ENCODE measurements around the gene NLGN3. TPM values are rescaled to one million over a fixed set of nuclear protein-coding genes. Genes with fewer than 3 reads are reported as not detected.

The NLGN3 gene
- total RNA-seq, 1 experiment from 2014 or later, result 0.28 TPM

DNA sequence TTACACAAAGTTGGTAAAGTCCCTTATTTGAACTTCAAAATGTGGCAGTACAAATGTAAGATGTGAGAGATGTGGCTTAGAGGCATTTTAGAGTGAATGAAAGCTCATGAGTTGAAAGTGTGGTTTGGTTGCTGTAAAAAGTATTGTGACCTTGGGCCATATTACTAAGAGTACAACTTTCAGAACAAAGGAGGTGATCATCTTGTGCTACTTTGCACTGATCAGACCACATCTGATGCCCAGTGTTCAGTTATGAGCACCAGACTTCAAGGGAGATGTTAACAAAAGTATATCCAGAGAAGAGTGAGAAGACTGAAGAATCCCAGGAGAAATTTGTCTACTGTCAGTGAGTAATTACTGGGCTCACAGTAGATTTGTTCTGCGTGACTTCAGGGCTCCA is 30.2 kb downstream of the NLGN3 start:
- POLR2A ChIA-PET, result no interaction called here
- no peak for ATAC-seq
- H3K27me3 ChIP-seq (ENCODE audit: control insufficient read depth, insufficient read depth, low read length), result no peaks in the 10 kb centered on the region
- H3K9me3 ChIP-seq (ENCODE audit: control insufficient read depth, insufficient read depth, low read depth, low read length), result no peaks in the 10 kb centered on the region
- no peak for DNase-seq (ENCODE audit: low read depth, low spot score)
- no TSS peak for BruUV-seq (replicated peaks)
- no peak overlapping the region for H3K27ac ChIP-seq (ENCODE audit: low read length)
- intact Hi-C loops (cut with micrococcal nuclease; ENCODE audit: unreplicated experiment), result loop anchor here (5.0 kb wide), 1 partner anchor 77 kb away; the partner anchor contains the start of gene FOXO4
- no peak overlapping the region for H3K4me3 ChIP-seq (ENCODE audit: low read depth in 2 of 2, low read length in 2 of 2)
- H3K36me3 ChIP-seq (ENCODE audit: control insufficient read depth, insufficient read depth, low read length), result no peaks in the 10 kb centered on the region
- H3K4me1 ChIP-seq (ENCODE audit: control insufficient read depth, insufficient read depth, low read length), result no peaks in the 10 kb centered on the region
- TF ChIP-seq TCF7L2 (IDR thresholded peaks at IDR 0.05; ENCODE audit: low read depth, low read length) (no peak), POLR2AphosphoS5 (IDR thresholded peaks at IDR 0.05; ENCODE audit: low read depth, low read length) (no peak), SIN3A (IDR thresholded peaks at IDR 0.05; ENCODE audit: borderline replicate concordance, insufficient read depth, low read depth, low read length) (no peak)
- TF ChIP-seq, protein P1, sequence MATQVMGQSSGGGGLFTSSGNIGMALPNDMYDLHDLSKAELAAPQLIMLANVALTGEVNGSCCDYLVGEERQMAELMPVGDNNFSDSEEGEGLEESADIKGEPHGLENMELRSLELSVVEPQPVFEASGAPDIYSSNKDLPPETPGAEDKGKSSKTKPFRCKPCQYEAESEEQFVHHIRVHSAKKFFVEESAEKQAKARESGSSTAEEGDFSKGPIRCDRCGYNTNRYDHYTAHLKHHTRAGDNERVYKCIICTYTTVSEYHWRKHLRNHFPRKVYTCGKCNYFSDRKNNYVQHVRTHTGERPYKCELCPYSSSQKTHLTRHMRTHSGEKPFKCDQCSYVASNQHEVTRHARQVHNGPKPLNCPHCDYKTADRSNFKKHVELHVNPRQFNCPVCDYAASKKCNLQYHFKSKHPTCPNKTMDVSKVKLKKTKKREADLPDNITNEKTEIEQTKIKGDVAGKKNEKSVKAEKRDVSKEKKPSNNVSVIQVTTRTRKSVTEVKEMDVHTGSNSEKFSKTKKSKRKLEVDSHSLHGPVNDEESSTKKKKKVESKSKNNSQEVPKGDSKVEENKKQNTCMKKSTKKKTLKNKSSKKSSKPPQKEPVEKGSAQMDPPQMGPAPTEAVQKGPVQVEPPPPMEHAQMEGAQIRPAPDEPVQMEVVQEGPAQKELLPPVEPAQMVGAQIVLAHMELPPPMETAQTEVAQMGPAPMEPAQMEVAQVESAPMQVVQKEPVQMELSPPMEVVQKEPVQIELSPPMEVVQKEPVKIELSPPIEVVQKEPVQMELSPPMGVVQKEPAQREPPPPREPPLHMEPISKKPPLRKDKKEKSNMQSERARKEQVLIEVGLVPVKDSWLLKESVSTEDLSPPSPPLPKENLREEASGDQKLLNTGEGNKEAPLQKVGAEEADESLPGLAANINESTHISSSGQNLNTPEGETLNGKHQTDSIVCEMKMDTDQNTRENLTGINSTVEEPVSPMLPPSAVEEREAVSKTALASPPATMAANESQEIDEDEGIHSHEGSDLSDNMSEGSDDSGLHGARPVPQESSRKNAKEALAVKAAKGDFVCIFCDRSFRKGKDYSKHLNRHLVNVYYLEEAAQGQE (IDR thresholded peaks at IDR 0.05; ENCODE audit: insufficient read depth in 1 of 2, low read depth in 2 of 2, low read length in 1 of 2), result no peak
- TF ChIP-seq, protein P2, sequence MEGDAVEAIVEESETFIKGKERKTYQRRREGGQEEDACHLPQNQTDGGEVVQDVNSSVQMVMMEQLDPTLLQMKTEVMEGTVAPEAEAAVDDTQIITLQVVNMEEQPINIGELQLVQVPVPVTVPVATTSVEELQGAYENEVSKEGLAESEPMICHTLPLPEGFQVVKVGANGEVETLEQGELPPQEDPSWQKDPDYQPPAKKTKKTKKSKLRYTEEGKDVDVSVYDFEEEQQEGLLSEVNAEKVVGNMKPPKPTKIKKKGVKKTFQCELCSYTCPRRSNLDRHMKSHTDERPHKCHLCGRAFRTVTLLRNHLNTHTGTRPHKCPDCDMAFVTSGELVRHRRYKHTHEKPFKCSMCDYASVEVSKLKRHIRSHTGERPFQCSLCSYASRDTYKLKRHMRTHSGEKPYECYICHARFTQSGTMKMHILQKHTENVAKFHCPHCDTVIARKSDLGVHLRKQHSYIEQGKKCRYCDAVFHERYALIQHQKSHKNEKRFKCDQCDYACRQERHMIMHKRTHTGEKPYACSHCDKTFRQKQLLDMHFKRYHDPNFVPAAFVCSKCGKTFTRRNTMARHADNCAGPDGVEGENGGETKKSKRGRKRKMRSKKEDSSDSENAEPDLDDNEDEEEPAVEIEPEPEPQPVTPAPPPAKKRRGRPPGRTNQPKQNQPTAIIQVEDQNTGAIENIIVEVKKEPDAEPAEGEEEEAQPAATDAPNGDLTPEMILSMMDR (IDR thresholded peaks at IDR 0.05), result no peak
- CTCF ChIA-PET, result no interaction called here
- in situ Hi-C loops (cut with HindIII; ENCODE audit: low pct_unique_long_range_greater_than_20kb, low sequenced_read_pairs), result no loop called here

DNA sequence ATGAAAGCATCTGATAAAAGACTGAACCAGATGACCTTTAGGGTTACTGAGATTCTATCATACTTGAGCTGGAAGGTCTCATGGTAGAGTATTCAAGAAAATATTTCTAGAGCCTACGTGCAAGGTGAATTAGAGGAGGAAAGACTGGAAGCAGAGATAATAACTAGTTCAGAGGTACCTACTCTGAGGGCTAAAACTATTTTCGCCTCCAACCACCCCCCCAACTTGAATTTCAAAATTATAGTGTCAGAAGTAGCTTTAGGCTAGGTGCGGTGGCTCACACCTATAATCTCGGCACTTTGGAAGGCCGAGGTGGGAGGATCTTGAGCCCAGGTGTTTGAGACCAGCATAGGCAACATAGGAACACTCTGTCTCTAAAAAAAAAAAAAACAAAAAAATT is 30.9 kb downstream of the NLGN3 start:
- Histone ChIP-seq H3K4me3 (ENCODE audit: low read depth in 2 of 2, low read length in 2 of 2) (no peak overlapping the region), H3K27me3 (ENCODE audit: control insufficient read depth, insufficient read depth, low read length) (no peaks in the 10 kb centered on the region), H3K27ac (ENCODE audit: low read length) (no peak overlapping the region), H3K4me1 (ENCODE audit: control insufficient read depth, insufficient read depth, low read length) (no peaks in the 10 kb centered on the region), H3K36me3 (ENCODE audit: control insufficient read depth, insufficient read depth, low read length) (no peaks in the 10 kb centered on the region), H3K9me3 (ENCODE audit: control insufficient read depth, insufficient read depth, low read depth, low read length) (no peaks in the 10 kb centered on the region)
- TF ChIP-seq, protein P1 (IDR thresholded peaks at IDR 0.05; ENCODE audit: insufficient read depth in 1 of 2, low read depth in 2 of 2, low read length in 1 of 2), result no peak
- TF ChIP-seq POLR2AphosphoS5 (IDR thresholded peaks at IDR 0.05; ENCODE audit: low read depth, low read length) (no peak), SIN3A (IDR thresholded peaks at IDR 0.05; ENCODE audit: borderline replicate concordance, insufficient read depth, low read depth, low read length) (no peak), TCF7L2 (IDR thresholded peaks at IDR 0.05; ENCODE audit: low read depth, low read length) (no peak)
- TF ChIP-seq, protein P2 (IDR thresholded peaks at IDR 0.05), result no peak
- intact Hi-C loops (cut with micrococcal nuclease; ENCODE audit: unreplicated experiment), result loop anchor here (5.0 kb wide), 1 partner anchor 78 kb away; the partner anchor contains the start of gene FOXO4
- in situ Hi-C loops (cut with HindIII; ENCODE audit: low pct_unique_long_range_greater_than_20kb, low sequenced_read_pairs), result no loop called here
- CTCF ChIA-PET, result interaction anchor here (0.7 kb wide), 1 partner anchor 31 kb away, joined by 3 read pairs; the partner anchor contains the start of gene NLGN3
- POLR2A ChIA-PET, result no interaction called here
- no TSS peak for BruUV-seq (replicated peaks)
- ATAC-seq (no peak), DNase-seq (ENCODE audit: low read depth, low spot score) (no peak)

Data from Panc1 (cell line).